ENCODE measurements around the gene RNF123.
"Not testable (repeated sequence)": the region's sequence is repeated elsewhere in the genome, so short reads cannot be mapped to it uniquely, and the experiment has no call there.

The RNF123 gene

GRCh38 chr3:49683162-49683561 is 6.2 kb upstream of the RNF123 start:
- no peak for DNase-seq

- DNase-seq: not testable (repeated sequence)
Observed at GRCh38 chr3:49684453-49684852, 4.9 kb upstream of the RNF123 start.

GRCh38 chr3:49685103-49685502 is 4.3 kb upstream of the RNF123 start:
- DNase-seq: not testable (repeated sequence)

- DNase-seq: peak in 1 of 2 donors; percentile 29
Observed at GRCh38 chr3:49685846-49686245, 3.5 kb upstream of the RNF123 start.

- peak; percentile 41 to 48 for DNase-seq
Observed at GRCh38 chr3:49686346-49686745, 3.0 kb upstream of the RNF123 start.

- DNase-seq: peak; percentile 47 to 64
Observed at GRCh38 chr3:49686769-49687423, 2.5 kb upstream of the RNF123 start.

GRCh38 chr3:49687424-49687795 is 1.9 kb upstream of the RNF123 start:
- DNase-seq: not testable (repeated sequence)

- DNase-seq: not testable (repeated sequence)
Observed at GRCh38 chr3:49688338-49689045, 865 bp upstream of the RNF123 start.

- not testable (repeated sequence) for DNase-seq
Observed at GRCh38 chr3:49689908-49690624, 709 bp downstream of the RNF123 start.

- not testable (repeated sequence) for DNase-seq
Observed at GRCh38 chr3:49690856-49691255, 1.5 kb downstream of the RNF123 start.

GRCh38 chr3:49691481-49691880 is 2.1 kb downstream of the RNF123 start:
- not testable (repeated sequence) for DNase-seq

GRCh38 chr3:49694409-49695070 is 5.2 kb downstream of the RNF123 start:
- not testable (repeated sequence) for DNase-seq

- not testable (repeated sequence) for DNase-seq
Observed at GRCh38 chr3:49695350-49696015, 6.1 kb downstream of the RNF123 start.

GRCh38 chr3:49699281-49699979 is 10.1 kb downstream of the RNF123 start:
- no peak for DNase-seq

GRCh38 chr3:49700014-49700413 is 10.7 kb downstream of the RNF123 start:
- no peak for DNase-seq

GRCh38 chr3:49700453-49701128 is 11.2 kb downstream of the RNF123 start:
- DNase-seq: no peak

GRCh38 chr3:49701388-49702077 is 12.2 kb downstream of the RNF123 start:
- no peak for DNase-seq

GRCh38 chr3:49702672-49703071 is 13.3 kb downstream of the RNF123 start:
- no peak for DNase-seq

- DNase-seq: peak; percentile 68
Observed at GRCh38 chr3:49703443-49703927, 14.1 kb downstream of the RNF123 start.

- DNase-seq: no peak
Observed at GRCh38 chr3:49703956-49704355, 14.6 kb downstream of the RNF123 start.

- DNase-seq: no peak
Observed at GRCh38 chr3:49704629-49705028, 15.3 kb downstream of the RNF123 start.

Measured in stimulated activated CD4-positive, alpha-beta T cell treated with anti-CD3 and anti-CD28 coated beads, Interleukin-2, amount 100 ng/mL, for 24 hours (primary cell).